Left hindlimb (tissue), 1 donor: ENCODE results near the gene GRK5.

ENCODE experiments used
- DNase-seq: peaks from one replicate; pipeline ENCODE4 v3.0.0-alpha.2; 2018

GRK5 gene

DNA sequence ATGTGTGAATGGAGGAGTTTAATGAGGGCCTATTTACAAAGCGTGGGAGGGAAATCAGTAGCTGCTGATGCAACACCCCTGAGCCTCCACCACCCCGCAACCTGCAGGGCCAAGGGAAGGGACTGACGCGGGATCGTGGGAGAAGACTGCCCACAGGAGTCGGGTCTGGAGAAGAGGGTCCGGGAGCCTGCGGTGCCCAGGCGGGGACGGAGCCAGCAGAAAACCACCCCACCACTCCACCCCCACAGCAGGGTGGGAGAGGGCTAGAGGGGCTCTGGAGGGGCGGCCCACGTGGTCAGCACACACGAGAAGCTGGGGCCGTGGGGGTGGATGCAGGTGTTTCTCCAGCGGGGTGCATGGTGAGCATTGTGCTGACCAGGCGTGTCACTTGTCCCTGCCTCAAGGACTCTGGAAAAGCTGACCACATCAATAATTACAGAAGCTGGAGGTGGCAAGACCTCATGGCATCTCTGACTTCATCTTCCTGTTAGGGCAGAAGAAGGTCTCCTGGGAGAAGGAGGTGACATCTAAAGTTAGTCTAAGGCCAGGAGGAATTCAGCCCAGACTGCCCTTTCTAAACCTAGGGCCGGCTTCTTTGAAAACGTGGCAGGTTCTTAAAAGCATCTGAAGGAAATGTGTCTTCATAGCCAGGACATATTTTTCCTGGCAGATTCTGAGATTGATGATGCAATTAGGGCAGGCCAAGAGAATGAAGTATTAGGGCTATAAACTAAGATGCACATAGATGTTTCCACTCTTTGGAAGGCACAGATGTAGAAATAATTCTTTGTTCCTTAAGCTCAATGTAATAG, 184.3 kb downstream of the GRK5 start:
- no peak for DNase-seq

DNA sequence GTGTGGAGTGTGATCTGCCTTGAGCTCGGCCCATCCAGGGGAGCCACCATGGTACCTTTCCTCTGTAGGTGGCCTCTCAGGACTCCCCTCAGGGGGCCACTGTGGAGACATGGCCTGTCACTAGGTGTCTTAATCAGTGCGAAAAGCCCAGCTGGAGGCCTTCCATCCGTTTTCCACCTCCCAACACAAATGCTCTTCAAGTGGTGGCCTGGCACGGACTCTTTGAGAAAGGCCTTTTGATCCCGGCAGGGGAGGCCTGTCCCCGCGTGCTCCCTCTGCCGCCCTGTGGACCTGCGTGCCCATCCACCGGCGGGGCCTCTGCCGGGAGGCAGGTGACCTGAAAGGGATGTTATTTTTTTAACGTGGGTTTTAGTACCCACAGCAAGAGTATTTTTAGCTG, 185.6 kb downstream of the GRK5 start:
- no peak for DNase-seq

DNA sequence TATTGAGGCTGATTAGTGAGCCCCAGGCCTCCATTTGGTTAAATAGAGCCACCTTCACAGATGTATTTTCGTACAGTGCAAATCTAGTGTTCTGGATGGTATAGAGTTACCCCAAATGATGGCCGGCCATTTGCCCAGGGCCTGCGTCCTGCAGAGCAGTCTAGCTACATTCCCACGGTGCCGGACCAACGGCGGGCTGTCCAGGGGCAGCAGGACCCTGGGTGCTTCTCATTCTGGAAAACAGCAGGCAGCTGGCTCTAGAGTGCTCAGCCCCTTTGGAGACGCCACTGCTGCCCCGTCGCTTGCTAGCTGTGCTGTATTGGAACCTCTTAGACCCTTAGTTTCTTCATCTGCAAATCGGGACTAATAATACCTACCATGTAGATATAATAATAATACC, 186.1 kb downstream of the GRK5 start:
- no peak for DNase-seq

DNA sequence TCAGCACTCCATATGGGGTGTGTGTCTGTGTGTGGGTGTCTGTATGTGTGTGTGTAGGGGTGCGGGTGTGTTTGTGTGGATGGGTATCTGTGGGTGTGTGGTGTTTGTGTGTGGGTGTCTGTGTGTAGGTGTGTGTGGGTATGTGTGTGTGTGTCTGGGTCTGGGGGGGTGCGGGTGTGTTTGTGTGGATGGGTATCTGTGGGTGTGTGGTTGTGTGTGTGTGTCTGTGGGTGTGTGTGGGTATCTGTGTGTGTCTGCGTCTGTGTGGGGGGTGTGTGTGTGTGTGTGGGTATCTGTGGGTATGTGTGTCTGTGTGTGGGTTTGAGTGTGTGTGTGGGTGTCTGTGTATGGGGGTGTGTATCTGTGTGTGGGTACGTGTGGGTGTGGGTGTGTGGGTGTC, 186.5 kb downstream of the GRK5 start:
- DNase-seq = no peak

DNA sequence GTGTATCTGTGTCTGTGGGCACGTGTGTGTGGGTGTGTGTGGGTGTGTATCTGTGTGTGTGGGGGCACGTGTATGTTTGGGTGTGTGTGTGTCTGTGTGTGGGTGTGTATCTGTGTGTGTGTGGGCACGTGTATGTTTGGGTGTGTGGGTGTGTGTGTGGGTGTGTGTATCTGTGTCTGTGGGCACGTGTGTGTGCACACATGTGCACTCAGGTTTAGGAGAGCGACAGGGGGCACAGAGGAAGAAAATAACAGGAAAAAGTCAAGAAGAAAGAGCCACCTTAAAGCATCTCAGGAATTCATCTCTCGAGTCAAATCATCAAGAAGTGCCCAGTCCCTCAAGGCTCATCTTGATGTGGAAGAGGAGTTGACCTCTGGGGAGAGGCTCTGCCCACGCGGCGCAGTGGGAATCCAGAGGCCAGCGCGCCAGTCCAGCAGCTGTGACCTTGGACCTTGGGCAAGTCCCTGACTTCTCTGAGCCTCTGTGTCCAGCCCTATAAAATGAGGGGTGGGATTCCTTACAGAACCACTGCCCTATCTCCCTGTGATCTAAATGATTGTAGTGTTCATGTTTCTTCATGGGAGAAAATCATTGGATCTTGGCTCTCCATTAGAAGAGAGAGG, 187.4 kb downstream of the GRK5 start:
- DNase-seq = no peak

DNA sequence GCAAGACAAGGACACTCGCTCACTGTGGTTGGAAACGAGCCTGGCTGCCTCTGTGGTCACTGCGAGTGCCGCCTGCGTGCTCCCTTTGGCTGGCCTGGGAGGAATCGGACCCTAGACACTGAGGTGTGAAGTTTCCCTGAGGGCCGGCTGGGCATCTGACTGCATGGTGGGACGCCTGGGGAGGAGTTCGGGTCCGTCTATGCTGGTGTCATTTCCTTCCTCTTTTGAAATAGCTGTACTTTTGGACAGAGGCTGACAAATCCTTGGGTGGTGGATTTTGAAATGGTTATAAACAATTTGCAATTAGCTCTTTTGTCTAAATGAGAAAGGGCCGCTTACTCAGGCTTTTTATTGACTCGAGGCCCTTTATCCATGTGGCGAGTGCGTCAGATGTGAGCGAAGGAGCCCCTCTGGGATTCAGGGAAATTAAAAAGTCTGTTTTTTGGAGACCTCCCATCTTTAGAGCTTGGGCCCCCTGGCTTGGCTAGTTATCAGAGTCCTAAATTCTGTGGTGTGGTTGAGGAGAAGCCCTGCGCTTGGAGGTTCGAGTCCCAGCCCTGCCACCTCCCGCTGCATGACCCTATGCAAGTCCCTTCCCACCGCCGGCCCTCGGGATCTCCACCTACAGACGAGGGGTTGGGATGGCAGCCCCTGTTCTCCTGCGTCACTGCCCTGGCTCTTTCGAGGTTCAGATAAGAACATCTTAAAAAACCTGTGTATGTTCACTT, 188.1 kb downstream of the GRK5 start:
- DNase-seq = no peak

DNA sequence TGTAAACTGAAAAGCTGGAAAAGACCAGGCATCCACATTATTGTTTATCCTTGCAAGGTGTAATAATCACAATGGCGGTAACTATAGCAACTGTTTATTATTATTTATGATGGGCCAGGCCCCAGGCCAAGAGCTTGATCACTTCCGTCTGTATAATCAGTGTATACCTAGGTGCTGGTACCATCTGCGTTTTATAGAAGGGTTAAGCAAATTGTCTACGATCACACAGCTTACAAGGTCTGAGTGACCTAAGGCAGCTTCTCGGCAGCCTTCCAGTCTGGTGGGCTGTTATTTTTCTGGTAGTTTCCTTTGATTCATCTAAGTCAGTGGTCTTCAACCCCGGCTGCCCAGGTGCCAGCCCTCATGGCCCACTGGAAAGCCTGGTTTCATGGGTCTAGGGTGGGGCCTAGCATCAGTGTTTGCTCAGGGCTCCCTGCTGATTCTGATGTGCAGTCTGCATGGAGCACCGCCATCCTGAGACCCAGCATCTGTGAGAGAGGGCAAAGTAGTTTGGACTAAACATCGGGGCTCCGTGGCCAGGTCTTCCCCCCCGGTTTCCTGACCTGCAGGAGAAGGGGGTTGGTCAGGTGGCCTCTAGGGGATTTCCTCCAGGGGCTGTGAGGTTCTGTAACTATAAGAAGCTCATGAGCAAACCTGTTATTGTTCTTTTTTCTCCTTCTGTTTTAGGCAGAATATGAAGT, 188.8 kb downstream of the GRK5 start:
- no peak for DNase-seq

DNA sequence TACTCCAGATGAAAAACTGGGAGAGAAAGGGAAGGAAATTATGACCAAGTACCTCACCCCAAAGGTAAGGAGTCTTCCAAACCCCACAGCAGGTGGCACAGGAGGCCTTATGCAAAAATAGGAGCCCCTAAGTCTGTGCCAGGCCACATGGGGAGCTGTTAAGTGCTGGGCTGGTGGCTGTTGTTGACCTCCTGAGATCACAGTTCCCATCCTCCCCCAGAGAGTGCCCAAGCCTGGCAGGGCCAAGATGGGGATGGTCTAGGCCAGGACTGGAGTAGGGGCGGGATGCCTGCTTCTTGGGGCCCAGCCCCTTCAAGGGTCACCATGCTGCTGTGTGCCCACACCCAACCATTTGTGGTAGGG, 189.3 kb downstream of the GRK5 start:
- DNase-seq = no peak

DNA sequence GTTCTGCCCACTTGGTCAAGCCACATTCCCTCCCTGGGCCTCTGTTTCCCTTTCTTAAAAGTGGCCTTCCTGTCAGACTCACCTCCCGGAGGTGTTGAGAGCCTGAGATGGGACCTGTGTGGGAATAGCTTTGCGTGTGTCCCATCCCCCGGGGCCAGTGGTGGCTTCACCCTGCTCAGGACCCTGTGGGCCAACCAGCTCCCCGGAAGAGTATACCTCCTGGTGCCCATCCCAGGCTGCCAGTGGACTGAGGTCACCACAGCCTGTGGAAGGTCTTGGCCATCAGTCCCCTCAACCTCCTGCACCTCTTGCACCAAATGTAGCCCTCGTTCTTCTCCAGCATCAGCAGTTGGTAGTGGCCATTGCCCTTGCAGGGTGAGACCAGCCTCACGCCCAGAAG, 190.0 kb downstream of the GRK5 start:
- no peak for DNase-seq

DNA sequence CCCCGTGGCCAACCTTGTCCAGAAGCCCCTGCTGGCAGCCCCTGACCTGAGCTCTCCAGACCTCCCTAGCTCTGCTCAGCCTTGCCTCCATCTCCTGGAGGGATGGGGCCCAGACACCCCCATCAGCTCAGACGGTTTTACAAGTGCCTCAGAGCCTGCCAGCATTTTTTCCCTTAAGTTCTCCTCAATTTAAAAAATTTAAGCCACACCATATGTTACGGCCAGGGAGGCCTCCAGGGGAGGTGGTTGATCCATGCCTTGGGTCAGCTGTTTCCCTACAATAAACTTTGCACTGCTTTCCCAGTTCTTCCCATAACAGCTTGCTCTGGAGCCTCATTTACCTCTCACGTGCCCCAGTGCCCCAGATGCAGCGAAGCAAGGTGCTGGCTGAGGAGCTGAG, 191.6 kb downstream of the GRK5 start:
- no peak for DNase-seq

DNA sequence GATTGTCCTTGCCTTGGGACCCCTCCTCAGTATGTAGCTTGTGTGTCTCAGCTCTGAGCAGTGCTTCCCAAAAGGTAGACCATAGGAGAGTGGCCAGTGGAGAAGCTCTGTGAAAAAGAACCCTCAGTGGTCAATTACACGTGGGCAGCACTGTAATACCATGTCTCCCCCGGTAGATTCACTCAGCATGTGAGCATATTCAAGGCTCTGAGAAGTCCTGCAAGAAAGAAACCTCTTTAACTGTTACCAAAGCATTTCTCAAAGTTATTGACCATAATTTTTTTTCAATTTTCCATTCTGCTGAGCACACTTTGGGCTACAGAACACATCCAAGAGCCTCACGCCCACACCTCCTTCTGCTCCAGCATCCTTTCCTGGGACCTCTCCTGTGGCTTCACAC, 192.1 kb downstream of the GRK5 start:
- DNase-seq = no peak

DNA sequence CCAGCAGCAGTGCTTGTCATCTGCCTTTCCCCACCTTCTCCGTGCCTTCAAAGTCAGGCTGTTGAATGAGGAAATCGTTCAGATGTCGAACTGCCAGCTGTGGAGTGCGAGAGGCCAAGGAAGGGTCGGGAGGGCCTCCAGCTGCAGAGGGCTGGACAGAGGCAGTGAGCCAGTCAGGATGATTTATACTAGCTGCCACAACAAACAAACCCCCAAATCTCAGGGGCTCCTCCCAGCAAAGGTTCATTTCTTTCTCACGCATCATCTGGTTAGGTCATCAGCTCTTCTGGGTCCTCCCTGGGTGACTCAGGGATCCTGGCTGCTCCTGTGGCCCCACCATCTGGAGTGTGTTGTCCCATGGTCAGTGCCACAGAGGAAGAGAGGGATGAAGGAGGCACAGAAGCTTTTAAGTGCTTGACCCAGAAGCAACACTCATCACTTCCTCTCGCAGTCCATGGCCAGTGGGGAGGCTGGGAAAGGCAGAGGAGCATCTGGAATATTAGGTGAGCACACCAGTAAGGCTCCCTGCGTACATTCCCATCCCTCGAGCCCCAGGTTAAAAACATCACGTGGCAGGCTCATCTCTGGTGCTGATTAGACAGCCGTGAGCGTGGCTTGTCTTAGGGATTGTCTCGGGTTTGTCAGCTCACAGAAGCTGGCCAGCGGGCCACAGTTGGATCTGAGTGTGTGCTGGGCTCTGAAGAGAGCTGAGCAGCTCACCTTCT, 194.5 kb downstream of the GRK5 start:
- peak; percentile 77 for DNase-seq

DNA sequence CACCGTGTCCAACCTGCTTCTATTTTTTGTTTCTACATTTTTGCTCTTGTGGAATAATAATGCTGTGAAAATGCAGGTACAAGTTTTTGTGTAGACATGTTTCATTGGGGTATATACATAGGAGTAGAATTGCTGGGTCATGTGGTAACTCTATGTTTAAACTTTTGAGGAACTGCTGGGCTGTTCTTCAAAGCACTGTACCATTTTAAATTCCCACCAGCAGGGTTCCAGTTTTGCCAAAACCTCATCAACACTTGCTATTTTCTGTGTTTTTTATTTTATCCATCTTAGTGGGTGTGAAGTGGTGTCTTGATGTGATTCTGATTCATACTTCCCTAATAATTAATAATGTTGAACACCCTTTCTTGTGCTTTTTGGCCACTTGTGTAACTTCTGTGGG, 196.6 kb downstream of the GRK5 start:
- no peak for DNase-seq

DNA sequence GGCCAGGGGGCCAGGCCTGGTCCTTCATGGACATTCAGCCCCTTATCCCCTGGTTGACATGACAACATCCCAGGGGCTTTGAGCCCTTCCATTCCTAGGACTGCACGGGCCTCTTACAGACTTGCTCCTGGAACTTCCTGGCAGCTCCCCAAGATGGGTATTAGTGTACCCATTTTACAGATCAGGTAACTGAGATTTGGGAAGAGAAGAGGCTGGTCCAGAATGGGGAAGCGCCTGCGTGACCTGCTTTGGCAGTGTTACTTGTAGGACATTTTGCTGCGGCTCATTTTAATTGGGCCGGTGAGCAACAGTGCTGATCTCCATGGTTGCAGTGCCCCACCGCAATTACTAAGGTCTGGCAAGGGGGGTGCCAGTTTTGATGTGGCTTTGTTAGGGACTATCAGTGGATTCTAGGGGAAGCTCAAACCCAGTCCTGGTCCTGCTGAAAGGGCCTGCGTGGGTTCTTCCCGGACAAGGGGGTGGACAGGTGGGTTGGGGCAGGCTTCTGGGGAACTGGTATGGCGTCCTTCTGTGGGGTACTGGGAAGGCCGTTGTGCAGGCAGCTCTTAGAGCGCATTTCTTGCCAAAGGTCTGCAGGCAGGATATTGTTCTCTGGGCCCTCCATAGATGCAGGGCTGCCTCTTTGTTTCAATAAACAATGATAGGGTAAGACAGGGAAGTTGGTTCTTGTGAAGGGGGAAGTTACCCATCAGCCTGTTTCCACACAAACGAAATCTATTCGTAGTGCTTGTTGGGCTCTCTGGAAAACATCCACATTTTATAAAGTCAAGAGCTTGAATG, 197.5 kb downstream of the GRK5 start:
- no peak for DNase-seq

DNA sequence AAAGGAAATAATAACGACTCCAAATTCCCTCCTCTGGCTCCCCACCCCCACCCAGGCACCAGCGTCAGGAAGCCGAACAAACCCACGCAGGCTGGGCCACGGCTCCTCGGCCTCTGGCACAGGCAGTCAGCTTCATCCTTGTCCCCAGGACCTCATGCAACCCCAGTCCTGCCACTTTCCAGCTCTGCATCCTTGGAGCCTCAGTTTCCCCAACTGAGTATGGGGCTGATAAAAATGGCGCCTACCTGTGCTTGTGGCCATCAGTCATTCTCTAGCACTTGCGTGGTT, 198.1 kb downstream of the GRK5 start:
- DNase-seq = no peak

DNA sequence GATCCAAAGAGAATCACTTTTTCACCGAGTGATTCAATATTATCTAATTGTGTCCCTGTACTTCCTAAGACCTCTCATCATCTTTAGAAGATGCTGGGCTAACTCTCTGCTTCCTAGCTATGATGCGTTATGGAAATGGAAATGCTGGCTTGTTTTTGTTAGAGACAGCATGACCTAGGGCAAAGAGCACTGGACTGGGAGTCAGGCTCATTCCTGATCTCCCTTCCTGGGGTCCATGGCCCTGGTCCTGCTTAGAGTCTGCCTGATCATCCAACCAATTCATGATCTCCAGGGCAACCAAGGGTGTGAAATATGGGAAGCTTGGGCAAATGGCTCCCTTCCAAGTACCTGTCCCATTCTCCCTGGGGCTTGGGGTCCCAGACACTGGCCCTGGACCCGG, 198.8 kb downstream of the GRK5 start:
- DNase-seq = no peak

DNA sequence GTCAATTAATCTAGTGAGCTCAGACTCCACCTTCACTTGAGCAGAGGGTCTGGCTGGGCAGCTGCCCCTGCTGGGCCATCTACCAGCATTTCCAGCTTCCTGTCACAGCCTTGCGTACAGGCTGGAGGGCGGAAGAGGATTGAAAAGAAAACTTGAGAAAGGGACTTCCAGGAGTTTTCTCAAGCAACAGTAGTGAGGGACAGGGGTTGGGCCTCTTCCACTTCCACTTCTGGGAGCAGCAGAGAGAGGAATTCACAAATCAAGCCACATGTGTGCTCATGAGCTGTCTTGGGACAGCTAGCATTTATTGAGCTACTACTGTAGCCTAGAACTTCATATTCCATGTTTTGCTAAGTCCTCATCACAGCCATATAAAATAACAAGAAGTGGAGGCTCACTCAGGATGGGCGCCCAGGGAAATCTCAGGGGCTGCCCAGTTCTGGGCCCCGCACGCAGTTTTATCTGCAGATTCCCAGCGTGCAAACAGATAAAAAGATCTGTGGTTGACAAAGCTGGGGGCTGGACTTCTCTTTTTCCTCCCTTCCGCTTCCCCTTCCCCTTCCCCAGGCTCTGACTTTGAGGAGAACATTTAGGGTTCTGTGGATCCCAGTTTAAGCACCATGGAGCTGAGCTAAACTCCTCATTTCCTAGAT, 199.4 kb downstream of the GRK5 start:
- DNase-seq = no peak

DNA sequence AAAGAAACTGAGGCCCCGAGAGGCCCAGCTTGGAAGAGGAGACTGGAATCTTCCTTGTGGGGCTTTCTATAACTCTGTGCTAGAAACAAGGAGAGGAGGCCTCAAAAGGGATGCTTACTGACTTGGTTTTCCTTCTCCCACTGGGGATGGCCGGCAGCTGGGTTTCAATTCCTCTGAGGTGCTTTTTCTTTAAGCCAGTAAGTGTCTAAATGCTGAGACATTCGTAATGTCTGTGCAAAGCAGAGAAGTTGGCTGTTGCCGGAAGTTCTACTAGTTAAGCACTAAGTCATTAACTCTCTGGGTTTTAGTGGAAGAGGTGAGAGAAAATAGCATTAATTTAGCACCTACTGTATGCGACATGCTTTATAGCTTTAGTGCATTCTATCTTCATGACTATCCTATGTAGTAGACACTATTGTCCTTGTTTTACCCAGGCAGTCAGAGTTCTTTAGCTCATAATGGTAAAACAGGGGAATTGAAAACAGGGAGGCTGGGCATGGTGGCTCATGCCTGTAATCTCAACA, 199.9 kb downstream of the GRK5 start:
- no peak for DNase-seq

DNA sequence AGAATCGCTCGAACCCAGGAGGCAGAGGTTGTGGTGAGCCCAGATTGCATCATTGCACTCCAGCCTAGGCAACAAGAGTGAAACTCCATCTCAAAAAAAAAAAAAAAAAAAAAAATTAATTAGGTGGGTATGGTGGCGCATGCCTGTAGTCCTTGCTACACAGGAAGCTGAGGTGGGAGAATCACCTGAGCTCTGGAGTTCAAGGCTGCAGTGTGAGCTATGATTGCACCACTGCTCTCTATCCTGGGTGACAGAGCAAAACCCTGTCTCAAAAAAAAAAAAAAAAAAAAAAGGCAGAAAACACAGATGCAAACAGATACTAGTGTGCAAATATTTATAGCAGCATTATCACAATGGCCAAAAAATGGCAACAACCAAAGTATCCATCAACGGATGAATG, 200.7 kb downstream of the GRK5 start:
- DNase-seq = no peak

DNA sequence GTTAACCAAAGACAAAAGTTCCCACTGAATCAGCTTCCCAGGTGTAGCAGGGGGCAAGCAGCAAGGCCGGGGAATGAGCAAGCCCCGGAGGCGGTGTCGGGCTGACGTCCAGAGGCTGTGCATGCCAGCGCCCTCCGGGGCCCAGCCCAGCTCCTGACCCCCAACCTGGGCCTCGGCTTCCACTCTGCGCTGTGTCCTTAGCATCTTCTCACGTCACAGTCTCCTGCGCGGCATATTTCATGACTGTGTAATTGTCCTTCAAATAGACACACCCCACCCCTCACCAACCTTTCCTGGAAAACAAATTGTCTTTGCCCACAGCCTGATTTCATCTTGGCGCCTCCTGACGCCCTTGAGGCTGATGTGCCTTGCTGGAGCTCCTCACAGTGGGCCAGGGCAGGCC, 201.6 kb downstream of the GRK5 start:
- DNase-seq = no peak

DNA sequence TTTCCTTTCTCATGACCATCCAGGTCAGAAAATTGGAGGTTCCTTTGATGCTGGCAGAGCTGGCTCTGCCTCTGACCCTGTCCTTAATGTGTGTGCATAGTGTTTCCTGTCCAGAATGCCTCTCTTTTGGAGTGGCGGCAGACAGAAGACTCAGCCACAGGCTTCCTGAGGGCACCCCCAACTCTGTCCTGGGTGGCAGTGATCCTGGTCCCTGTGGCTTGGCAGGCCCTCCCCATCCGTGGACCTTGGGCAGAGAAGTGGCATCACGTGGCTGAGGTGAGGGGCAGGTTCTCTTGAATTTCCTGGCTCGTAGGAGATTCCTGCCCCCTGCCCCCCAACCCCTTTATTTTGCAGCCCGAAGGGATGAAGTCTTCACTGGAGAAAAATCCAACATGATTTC, 202.0 kb downstream of the GRK5 start:
- DNase-seq = no peak

DNA sequence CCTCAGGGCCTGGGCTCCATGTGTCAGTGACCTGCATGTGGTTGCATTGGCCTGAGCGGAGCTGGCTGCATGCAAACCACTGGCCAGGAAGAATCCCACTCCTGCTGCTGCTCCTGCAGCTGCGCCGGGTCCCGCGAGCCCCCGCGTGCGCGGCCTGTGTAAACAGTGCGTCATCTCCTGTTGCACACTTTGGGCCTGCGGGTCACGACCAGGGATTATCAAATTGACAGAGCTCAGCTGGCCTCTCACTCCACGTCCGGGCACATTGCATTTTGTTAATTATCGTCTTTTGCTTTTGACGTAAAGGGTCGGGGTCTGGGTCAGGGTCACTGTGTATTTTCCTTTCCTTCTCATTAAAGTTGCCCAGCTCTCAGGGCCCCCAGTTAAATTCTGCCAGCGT, 202.5 kb downstream of the GRK5 start:
- peak; percentile 77 for DNase-seq
